Kidney tubule cell (primary cell): ENCODE data around the gene SPG11.
"Not testable (repeated sequence)": the region's sequence is repeated elsewhere in the genome, so short reads cannot be mapped to it uniquely, and the experiment has no call there.

ENCODE experiments used
- DNase-seq: peaks from one replicate; pipeline ENCODE4 v3.0.0-alpha.2; 2018; ENCODE audit warnings: low spot score

Gene SPG11

DNA sequence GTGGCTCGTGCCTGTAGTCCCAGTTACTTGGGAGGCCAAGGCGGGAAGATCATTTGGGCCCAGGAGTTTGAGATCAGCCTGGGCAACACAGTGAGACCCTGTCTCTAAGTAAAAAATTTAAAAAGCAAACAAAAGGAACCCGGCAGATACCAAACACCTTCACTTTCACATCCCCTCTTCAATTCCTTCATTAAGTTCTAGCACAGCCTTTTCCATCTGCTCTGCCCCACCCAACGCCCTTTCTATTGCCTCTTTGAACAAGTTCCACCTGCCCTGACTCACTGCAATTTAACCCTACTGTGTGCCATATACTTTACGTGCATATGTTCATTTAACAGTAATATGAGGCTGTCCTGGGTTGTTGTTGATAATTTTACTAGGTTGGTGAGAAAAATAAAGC is 12.4 kb upstream of the SPG11 start:
- no peak for DNase-seq

DNA sequence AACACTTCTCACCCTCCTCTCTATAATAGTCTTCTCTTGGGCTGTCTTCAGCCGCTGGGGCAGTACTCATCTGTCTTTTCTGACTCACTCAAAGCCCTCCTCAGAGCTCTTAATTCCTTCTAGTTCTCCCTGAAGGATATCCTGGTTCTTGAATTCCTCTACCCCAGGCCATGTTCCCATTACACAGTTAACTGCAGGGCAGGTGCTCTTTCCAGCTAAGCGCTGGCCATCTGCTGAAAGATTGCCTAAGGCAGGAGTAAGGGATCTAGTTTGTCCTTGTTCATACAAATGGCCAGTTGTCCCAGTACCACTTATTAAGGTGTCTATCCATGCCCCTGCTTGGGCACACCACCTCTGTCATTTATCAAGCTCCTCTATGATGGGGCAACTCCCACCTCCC is 10.2 kb upstream of the SPG11 start:
- DNase-seq = no peak

GRCh38 chr15:44670087-44670950 is 6.9 kb upstream of the SPG11 start:
- peak; percentile 66 for DNase-seq

GRCh38 chr15:44668921-44669320 is 5.5 kb upstream of the SPG11 start:
- no peak for DNase-seq

DNA sequence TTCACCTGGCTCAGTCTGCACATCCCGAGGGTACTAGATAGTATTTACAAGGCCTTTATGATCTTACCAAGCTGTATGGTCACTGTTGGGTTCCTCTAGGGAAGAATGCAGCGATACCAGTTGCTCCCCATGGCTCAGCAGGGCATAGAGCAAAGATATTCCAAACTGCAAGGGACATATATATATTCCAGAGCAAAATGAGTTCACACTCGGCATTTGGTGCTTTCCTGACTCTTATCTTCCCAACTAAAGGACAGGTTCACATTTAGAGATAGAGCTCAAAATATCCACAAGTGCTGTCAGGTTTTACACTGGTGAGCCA is 3.5 kb upstream of the SPG11 start:
- DNase-seq = no peak

DNA sequence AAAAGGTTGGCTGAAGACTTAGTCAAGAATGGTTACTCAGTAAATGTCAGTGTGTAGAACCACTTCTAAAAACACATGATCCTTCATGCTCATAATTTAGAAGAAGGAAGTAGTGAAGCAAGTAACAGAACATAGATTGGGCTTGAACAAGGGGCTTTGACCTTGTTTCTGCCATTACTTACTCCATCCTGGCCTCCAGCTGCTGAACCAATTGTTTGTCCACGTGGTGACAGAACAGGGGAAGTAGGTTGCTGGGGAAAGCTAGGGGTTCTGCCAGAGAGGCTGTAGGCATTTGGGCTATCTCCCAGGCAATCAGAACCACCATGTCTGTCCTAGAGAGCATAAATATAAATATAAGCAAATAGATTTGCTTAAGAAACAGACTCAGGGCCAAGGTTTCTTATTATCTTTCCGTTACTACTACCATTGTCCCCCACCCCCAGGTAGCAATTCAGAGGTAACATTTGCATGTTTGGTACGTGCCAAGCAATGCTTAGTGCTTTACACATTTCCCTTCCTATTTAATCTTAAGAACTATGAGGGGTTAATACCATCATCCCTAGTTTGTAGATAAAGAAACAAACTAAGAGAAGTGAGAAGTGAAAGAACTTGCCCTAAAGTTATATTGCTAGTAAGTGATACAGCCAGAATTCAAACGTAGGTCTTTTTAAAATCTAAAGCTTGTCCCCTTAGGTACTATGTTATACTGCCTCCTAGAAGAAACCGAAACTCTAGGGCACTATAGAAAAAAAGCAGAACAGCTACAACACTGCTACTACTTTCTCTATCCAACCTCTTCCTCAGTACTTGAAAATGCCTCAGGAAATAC is 3.0 kb upstream of the SPG11 start:
- DNase-seq = no peak

GRCh38 chr15:44662478-44663409 is 718 bp downstream of the SPG11 start:
- peak; percentile 81 for DNase-seq

DNA sequence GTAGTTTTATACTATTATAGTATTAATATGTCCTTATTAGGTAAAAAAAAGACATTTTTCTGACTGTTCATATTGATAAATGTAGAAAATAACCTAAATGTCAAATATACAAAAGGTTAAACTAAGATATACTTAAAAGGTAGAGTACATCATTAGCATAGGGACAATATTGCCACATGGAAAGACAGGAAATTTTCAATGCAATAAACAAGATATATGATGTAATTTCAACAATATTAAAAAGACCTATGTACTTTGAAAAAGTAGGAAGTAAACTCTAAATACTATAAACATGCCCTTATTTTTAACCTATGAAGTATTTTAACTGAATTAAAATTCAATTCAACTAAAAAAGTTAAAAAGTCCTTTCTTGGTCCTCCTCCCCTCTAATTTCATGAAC is 1.9 kb downstream of the SPG11 start:
- DNase-seq = no peak

DNA sequence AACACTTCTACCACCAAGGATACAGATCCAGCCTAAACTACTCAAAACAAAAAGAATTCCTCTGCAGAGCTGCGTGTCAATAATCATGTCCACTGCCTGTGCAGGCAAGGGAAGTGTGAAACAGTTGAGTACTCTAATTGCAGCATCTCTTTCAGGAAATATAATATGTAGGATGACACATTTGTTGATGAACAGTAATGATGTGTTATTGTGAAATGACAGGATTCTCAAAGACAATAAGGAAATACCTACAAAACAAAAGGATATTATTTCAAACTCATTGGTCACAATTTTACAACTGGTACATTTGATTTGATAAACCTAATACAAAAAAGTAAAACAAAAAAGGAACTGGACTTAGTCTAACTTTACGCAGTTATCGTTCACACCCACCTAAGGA is 4.4 kb downstream of the SPG11 start:
- DNase-seq = no peak

- no peak for DNase-seq
These were observed 6.1 kb downstream of the SPG11 start for GRCh38 chr15:44657378-44657777.

- no peak for DNase-seq
These were observed 6.5 kb downstream of the SPG11 start for GRCh38 chr15:44656913-44657312.

- DNase-seq = no peak
These were observed 7.2 kb downstream of the SPG11 start for GRCh38 chr15:44656298-44656697.

DNA sequence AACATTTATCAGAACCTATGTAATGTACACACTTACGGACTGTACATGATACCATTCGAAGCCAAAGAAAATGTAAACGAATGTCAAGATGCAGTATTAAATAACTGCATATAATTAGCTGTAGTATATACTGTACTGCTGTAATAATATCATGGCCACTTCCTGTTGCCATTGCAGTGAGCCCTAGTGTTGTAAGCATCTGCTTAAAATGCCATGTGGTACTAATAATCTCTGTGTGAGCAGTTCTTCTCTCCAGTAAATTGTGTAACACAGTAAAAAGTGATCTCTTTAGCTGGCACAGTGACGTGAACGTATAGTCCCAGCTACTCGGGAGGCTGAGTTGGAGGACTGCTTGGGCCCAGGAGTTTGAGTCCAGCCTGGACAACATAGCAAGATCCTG is 8.6 kb downstream of the SPG11 start:
- DNase-seq = no peak

GRCh38 chr15:44647637-44648036 is 15.8 kb downstream of the SPG11 start:
- no peak for DNase-seq

DNA sequence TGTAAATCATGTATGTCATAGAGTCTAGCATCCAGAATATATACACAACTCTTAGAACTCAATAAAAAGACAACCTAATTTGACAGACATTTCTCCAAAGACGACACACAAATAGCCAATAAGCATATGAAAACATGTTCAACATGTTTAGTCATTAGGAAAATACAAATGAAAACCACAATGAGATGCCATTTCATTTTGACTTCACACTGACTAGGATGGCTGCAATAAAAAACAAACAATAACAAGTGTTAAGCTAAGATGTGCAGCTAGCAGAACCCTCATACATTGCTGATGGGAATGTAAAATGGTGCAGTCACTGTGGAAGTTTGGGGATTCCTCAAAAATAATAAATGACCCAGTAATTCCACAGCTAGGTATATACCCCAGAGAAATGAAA is 16.4 kb downstream of the SPG11 start:
- DNase-seq = no peak

DNA sequence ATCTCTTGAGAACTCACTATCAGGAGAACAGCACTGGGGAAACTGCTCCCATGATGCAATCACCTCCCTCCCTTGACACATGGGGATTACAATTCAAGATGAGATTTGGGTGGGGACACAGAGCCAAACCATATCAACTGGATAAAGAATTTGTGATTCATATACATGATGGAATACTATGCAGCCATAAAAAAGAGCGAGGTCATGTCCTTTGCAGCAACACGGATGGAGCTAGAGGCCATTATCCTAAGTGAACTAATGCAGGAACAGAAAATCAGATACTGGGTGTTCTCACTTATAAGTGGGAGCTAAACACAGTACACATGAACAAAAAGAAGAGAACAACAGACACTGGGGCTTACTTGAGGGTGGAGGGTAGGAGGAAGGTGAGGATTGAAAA is 17.0 kb downstream of the SPG11 start:
- no peak for DNase-seq

DNA sequence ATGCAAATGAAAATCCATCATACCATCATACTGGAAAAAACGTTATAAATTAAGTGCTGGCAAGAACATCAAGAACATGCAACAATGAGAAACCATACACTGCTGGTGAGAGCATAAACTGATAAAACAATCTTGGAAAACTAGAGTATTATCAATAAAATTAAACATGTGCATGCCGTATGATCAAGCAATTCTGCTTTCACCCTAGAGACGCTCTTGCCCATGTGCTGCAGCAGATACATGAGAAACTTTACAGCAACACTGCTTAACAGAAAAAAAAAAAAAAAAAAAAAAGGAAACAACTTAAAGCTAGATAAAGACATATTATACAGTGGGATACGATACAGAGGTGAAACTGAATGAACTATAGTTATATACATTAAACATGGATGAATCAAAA is 21.8 kb downstream of the SPG11 start:
- no peak for DNase-seq

- DNase-seq = no peak
These were observed 26.5 kb downstream of the SPG11 start for GRCh38 chr15:44636976-44637375.

GRCh38 chr15:44633603-44634002 is 29.9 kb downstream of the SPG11 start:
- DNase-seq = no peak

DNA sequence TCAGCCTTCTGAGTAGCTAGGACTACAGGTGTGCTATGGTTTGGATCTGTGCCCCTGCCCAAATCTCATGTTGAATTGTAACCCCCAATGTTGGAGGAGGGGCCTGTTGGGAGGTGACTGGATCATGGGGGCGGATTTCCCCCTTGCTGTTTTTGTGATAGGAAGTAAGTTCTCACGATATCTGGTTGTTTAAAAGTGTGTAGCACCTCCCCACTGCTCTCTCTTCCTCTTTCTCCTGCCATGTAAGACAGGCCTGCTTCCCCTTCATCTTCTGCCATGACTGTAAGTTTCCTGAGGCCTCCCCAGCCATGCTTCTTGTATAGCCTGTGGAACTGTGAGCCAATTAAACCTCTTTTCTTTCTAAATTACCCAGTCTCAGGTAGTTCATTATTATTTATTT is 38.2 kb downstream of the SPG11 start:
- DNase-seq = not testable (repeated sequence)

DNA sequence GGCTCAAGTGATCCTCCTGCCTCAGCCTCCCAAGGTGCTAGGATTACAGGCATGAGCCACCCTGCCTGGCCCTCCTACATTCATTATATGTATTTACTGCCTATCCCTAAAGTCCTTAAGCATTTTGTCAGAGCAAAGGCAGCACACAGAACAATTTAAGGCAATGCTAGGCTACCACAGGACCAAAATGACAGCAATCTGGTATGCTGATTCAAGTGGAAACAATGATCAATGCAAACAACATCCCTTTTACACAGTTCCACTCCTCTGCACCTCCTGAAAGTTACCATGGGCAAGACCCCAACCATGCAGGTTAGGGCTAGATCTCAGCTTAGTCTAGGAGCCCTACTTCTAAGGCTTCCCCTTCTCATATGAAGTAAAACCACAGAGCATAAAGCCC is 40.3 kb downstream of the SPG11 start:
- no peak for DNase-seq

DNA sequence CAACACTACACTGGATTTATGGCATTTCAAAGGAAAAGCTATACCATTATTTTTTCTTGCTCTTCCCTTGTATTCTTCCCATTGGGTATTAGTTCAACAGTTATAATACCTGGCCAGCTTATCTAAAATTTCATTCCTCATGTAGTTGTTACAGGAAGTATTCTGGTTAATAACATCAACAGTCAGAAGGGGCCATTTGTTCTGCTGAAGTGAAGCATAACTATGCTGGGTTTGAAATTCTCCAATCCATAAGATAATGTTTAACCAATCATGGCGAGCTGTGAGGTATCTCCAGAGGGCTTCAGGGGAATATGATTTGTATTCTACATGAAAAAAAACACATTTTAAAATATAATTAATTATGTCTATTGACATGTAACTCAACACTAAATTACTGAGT is 43.4 kb downstream of the SPG11 start:
- peak; percentile 64 for DNase-seq
